GM12874 (cell line): ENCODE measurements around the gene KRT81.

Source experiments
- TF ChIP-seq, protein P1 (sequence below): IDR thresholded peaks from 2 replicates; pipeline ENCODE4 v1.5.1; 2011; ENCODE audit warnings: low read depth, mild to moderate bottlenecking, control low read depth, low read length, moderate library complexity; ENCODE audit not compliant: insufficient read depth

KRT81 gene

DNA sequence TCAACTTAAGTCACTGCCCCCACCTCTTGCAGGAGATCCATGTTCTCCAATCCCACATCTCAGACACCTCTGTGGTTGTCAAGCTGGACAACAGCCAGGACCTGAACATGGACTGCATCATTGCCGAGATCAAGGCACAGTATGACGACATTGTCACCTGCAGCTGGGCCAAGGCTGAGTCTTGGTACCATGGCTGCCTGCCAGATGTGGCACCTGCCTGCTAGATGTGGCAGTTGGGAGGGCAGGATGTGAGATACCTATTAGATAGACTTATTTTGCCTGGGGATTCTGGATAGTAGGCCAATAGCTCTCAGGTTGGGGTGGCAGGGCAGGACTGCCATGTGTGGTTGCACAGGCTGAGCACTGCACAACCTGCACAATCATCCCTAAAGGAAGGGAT lies 24.8 kb downstream of the KRT81 start:
- TF ChIP-seq, protein P1, sequence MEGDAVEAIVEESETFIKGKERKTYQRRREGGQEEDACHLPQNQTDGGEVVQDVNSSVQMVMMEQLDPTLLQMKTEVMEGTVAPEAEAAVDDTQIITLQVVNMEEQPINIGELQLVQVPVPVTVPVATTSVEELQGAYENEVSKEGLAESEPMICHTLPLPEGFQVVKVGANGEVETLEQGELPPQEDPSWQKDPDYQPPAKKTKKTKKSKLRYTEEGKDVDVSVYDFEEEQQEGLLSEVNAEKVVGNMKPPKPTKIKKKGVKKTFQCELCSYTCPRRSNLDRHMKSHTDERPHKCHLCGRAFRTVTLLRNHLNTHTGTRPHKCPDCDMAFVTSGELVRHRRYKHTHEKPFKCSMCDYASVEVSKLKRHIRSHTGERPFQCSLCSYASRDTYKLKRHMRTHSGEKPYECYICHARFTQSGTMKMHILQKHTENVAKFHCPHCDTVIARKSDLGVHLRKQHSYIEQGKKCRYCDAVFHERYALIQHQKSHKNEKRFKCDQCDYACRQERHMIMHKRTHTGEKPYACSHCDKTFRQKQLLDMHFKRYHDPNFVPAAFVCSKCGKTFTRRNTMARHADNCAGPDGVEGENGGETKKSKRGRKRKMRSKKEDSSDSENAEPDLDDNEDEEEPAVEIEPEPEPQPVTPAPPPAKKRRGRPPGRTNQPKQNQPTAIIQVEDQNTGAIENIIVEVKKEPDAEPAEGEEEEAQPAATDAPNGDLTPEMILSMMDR, result no peak

DNA sequence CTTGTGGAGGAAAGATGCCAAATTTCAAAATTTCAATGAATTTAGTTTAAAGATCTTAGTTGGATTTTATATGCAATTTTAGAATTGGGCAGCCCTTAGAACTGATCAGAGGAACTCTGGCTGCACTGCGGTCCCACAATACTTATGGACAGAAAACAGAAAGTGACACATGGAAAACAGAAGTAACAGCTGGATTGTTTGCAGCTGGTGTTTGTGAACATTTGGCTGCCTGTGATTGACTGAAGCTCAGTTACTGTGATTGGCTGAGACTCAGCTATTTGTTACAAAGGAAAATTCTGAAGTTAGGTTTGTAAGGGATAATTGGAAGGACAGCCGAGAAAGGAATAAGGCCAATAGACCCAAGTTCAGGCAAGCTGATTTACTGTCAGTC lies 26.9 kb downstream of the KRT81 start:
- TF ChIP-seq, protein P1, result no peak

DNA sequence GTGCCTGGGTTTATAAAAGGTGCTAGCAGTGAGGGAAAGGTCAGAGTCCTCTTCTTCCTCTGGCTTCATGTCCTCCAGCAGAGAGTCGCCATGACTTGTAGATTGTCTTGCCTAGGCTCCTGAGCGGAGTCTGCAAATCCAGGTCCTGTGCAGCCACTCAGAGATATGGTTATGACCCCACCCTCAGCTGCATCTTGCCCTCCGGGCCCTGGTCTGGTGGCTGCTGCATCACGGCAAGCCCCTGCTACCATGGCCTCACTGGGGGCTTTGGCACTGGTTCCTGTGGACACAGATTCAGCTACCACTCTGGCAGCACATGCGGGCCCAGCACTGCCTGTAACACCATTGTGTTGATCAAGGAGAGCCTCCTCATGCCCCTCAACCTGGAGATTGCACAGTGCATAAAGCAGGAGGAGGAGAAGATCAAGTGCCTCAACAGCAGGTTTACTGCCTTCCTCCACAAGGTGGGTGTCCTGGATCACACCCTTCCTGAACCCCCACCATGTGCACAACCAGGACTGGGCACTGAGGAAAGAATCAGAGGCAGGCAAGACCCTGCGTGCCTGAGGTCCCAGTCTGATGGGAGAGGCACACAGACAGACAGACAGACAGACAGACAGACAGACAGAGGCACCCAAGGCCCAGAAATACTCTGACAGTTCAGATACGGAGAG lies 27.4 kb downstream of the KRT81 start:
- TF ChIP-seq, protein P1, result no peak

DNA sequence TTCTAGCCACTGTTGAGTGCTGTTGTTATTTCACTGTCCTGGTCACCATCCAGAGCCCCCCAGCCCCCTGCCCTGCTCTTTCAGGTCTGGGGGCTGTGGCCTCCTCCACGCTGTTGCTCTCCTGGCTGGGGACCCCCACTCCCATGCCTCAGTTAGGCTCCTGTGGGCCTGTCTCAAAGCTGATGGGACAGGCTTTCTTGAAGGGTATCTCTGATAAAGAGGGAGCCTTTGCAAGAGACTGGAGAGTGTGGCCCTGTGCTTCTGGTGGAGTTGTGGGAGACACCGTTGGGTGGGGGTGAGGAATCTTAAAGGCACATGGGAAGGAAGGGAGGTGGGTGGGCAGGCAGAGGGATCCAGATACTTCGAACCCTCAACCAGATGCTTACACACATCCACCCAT lies 29.0 kb downstream of the KRT81 start:
- TF ChIP-seq, protein P1, result no peak

DNA sequence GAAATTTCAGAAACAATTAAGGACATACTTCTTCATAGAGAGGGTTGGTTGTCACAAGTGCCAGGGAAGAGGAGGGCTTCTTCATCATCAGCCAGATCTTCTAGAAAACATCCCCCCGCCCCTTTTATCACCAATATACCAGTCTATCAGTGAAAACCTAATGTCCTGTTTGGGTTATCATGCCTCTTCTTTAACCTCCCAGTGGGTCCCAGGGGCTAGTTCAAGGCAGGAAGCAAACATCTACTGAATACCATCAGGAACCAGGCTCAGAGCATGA lies 30.2 kb downstream of the KRT81 start:
- TF ChIP-seq, protein P1, result no peak

DNA sequence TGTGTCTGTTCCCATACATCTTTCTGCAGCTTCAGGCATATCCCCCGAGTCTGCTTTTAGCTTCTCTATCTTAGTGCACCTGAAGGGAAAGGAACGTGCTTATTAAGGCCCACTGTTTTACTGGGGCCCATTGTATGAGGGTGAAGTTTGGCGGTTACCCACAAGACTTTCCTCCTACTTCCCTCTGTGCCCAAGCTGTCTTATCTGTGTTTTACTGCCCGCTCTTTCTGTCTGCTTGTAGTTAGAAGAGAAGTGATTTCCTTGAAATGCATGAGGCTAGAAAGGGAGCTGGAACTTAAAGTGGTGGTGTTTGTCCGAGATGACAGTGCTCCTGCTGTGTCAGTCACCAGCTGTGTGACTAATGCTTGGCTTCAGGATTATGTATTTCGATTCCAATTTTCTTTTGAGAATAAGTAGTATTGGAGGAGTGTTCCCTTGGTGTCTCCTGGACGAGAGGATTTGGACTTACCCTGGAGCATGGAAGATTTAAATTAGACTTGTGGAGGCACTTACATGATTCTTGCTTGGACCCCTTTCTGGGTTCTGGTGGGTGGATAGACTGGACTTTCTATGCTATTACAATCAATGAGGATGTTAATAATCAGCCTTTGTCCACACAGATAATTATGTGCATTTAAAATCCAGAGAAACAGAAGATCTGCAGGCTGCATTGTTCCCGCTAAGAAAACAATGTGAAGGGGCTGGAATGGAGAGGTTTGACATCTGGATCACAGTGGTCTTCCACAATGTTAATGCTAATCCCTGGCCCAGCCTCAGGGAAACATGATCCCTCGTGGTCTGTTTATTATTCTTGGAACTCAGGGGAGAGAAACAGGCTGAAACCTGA lies 30.8 kb downstream of the KRT81 start:
- TF ChIP-seq, protein P1, result no peak

DNA sequence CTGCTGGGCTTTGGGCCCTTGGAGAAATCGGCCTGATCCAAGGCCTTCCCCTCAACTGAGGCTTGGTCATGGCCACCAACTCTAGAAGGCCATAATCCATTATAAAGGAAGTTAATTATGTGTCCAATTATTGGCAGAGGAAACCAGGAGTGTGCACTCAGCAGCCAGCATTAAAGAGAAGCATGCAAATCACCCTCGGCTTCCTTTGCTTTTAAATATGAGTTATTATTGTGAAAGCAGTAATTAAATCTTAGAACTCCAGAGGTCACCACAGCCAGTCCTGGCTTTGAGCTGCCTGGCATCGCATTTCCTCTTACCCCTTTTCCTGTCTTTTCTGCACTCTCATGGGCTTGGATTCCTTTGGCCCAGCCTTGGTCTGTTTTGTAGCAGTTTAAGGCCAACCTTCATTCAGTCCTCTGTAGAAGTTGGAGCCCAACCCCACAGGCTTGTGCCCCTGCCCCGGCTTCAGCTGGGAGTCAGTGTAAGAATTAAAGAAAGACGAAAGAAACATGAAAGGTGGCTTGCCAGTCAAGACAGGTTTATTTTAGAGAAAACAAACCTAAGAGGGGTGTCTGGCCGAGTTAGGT lies 31.6 kb downstream of the KRT81 start:
- TF ChIP-seq, protein P1, result no peak
